Retinal pigment epithelial cell (primary cell): Measurements from ENCODE around the gene SLC24A3.

Source experiments
- DNase-seq: peaks from one replicate; pipeline ENCODE4 v3.0.0-alpha.2; 2010; ENCODE audit warnings: low read depth
- H3K4me3 ChIP-seq: 2 replicates; pipeline ENCODE4 v1.5.1; 2011; ENCODE audit warnings: mild to moderate bottlenecking, low read length, control low read depth, moderate library complexity
- CTCF ChIP-seq: conservative IDR thresholded peaks from 2 replicates; pipeline ENCODE4 v1.5.1; 2011; ENCODE audit warnings: low read depth, low read length, control low read depth, inconsistent platforms

The SLC24A3 gene

GRCh38 chr20:19761841-19762240 lies 549.4 kb downstream of the SLC24A3 start:
- DNase-seq: no peak
- H3K4me3 ChIP-seq: no peak overlapping the region
- no peak for TF ChIP-seq CTCF

- H3K4me3 ChIP-seq: no peak overlapping the region
- no peak for DNase-seq
- TF ChIP-seq CTCF: no peak
These were observed 551.8 kb downstream of the SLC24A3 start for GRCh38 chr20:19764207-19764606.

- no peak for DNase-seq
- no peak for TF ChIP-seq CTCF
- H3K4me3 ChIP-seq: no peak overlapping the region
These were observed 552.8 kb downstream of the SLC24A3 start for GRCh38 chr20:19765266-19765665.

GRCh38 chr20:19765913-19766312 lies 553.5 kb downstream of the SLC24A3 start:
- DNase-seq: no peak
- TF ChIP-seq CTCF: no peak
- no peak overlapping the region for H3K4me3 ChIP-seq

GRCh38 chr20:19767070-19767469 lies 554.6 kb downstream of the SLC24A3 start:
- H3K4me3 ChIP-seq: no peak overlapping the region
- TF ChIP-seq CTCF: no peak
- DNase-seq: no peak

- no peak for DNase-seq
- no peak for TF ChIP-seq CTCF
- H3K4me3 ChIP-seq: no peak overlapping the region
These were observed 555.9 kb downstream of the SLC24A3 start for GRCh38 chr20:19768325-19768842.

GRCh38 chr20:19769507-19769906 lies 557.1 kb downstream of the SLC24A3 start:
- H3K4me3 ChIP-seq: no peak overlapping the region
- no peak for TF ChIP-seq CTCF
- no peak for DNase-seq
